ENCODE measurements around the gene CYB561D2. TPM values are rescaled to one million over a fixed set of nuclear protein-coding genes. Genes with fewer than 3 reads are reported as not detected.

Gene CYB561D2
- total and polyA plus RNA-seq, 10 of the 15 experiments (the other 5 are each of a cell fraction or from before 2014, with no cell fraction given) = 7.6 to 39.2 (median 18.8) TPM

DNA sequence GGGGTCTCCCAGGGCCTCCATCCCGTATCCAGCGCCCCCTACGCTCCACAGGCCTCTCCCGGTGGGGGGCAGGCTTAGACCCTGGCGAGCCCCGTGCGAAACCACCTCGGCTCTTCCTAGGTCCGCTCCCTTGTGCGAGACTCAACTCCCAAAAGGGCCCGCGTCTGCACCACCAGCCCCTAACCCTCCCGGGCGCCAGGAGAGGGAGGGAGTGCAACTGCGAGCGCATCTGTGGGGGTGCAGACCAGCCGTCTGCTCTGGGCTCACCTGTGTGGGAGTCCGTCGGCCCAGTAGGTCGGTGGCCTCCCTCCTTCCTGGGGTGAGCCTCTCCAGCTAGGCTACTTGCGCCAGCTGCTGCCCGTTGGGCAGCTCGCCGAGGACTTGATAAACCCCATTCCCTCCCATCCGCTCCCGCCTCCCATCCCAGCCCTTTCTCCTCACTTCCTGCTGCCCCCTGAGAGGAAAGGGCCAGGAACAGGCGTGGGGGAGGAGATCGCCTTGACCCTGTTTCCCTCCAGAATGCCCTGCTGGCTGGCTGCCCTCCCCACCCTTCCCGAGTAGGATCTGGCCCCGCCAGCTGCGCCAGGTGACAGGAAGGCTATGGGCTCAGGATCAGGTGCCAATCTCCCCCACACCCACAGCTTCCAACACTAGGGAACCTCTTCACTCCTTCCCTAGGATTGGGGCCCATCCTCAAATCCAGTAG, 28.1 kb upstream of the CYB561D2 start, which contains the start of gene HYAL2 (continued):
- TF ChIP-seq, protein P1, sequence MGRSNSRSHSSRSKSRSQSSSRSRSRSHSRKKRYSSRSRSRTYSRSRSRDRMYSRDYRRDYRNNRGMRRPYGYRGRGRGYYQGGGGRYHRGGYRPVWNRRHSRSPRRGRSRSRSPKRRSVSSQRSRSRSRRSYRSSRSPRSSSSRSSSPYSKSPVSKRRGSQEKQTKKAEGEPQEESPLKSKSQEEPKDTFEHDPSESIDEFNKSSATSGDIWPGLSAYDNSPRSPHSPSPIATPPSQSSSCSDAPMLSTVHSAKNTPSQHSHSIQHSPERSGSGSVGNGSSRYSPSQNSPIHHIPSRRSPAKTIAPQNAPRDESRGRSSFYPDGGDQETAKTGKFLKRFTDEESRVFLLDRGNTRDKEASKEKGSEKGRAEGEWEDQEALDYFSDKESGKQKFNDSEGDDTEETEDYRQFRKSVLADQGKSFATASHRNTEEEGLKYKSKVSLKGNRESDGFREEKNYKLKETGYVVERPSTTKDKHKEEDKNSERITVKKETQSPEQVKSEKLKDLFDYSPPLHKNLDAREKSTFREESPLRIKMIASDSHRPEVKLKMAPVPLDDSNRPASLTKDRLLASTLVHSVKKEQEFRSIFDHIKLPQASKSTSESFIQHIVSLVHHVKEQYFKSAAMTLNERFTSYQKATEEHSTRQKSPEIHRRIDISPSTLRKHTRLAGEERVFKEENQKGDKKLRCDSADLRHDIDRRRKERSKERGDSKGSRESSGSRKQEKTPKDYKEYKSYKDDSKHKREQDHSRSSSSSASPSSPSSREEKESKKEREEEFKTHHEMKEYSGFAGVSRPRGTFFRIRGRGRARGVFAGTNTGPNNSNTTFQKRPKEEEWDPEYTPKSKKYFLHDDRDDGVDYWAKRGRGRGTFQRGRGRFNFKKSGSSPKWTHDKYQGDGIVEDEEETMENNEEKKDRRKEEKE (IDR thresholded peaks at IDR 0.05) = no peak
- no peak for TF ChIP-seq JUNB (IDR thresholded peaks at IDR 0.05)
- no peak for TF ChIP-seq SREBF1 (IDR thresholded peaks at IDR 0.05; ENCODE audit: low read length)
- TF ChIP-seq ZBTB4 (CRISPR knock-in tag; IDR thresholded peaks at IDR 0.05) = no peak
- no peak for TF ChIP-seq TCF7 (IDR thresholded peaks at IDR 0.05; ENCODE audit: borderline replicate concordance)
- TF ChIP-seq, protein P2, sequence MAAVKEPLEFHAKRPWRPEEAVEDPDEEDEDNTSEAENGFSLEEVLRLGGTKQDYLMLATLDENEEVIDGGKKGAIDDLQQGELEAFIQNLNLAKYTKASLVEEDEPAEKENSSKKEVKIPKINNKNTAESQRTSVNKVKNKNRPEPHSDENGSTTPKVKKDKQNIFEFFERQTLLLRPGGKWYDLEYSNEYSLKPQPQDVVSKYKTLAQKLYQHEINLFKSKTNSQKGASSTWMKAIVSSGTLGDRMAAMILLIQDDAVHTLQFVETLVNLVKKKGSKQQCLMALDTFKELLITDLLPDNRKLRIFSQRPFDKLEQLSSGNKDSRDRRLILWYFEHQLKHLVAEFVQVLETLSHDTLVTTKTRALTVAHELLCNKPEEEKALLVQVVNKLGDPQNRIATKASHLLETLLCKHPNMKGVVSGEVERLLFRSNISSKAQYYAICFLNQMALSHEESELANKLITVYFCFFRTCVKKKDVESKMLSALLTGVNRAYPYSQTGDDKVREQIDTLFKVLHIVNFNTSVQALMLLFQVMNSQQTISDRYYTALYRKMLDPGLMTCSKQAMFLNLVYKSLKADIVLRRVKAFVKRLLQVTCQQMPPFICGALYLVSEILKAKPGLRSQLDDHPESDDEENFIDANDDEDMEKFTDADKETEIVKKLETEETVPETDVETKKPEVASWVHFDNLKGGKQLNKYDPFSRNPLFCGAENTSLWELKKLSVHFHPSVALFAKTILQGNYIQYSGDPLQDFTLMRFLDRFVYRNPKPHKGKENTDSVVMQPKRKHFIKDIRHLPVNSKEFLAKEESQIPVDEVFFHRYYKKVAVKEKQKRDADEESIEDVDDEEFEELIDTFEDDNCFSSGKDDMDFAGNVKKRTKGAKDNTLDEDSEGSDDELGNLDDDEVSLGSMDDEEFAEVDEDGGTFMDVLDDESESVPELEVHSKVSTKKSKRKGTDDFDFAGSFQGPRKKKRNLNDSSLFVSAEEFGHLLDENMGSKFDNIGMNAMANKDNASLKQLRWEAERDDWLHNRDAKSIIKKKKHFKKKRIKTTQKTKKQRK (IDR thresholded peaks at IDR 0.05; ENCODE audit: low read depth, low read length) = no peak
- TF ChIP-seq NR2F1 (conservative IDR thresholded peaks at IDR 0.05) = no peak
- TF ChIP-seq HSF1 (IDR thresholded peaks at IDR 0.05; ENCODE audit: low read depth, low read length) = no peak
- no peak for TF ChIP-seq POLR2A (IDR thresholded peaks at IDR 0.05; ENCODE audit: low read depth, low read length)
- no peak for TF ChIP-seq MTA2 (IDR thresholded peaks at IDR 0.05; ENCODE audit: low read depth)

Measured in GM12878 (cell line).